DND-41 (cell line): Measurements from ENCODE around the gene C16orf86.

ENCODE experiments used
- CTCF ChIP-seq: IDR thresholded peaks from 2 replicates; pipeline ENCODE4 v1.5.1; 2012; ENCODE audit warnings: borderline replicate concordance, low read length, moderate library complexity, mild to moderate bottlenecking; ENCODE audit not compliant: poor library complexity, severe bottlenecking; ENCODE audit errors: extremely low read depth
- EZH2 ChIP-seq: IDR thresholded peaks from 3 replicates; pipeline ENCODE4 v1.6.1; 2012; ENCODE audit warnings: borderline replicate concordance, low read depth, mild to moderate bottlenecking, moderate library complexity, low read length, inconsistent platforms; ENCODE audit not compliant: severe bottlenecking

GRCh38 chr16:67636713-67637112 is 29.9 kb upstream of the C16orf86 start:
- TF ChIP-seq CTCF, result no peak
- no peak for TF ChIP-seq EZH2
